CD4-positive, alpha-beta memory T cell (primary cell): ENCODE results near the gene JARID2. TPM values are rescaled to one million over a fixed set of nuclear protein-coding genes. Genes with fewer than 3 reads are reported as not detected.

Source experiments
- CTCF ChIA-PET: fragments of 350-600 bp; sonication (Branson Sonifier 250); formaldehyde crosslinking; loops from one replicate; lab custom pipeline; 2021; ENCODE audit warnings: inconsistent platforms; ENCODE audit not compliant: partially characterized antibody; lab: Charles Lee
- POLR2A ChIA-PET: fragments of 350-600 bp; sonication (Branson Sonifier 250); formaldehyde crosslinking; loops from one replicate; lab custom pipeline; 2021; ENCODE audit not compliant: partially characterized antibody; lab: Charles Lee
- DNase-seq, 5 donors: peaks; one replicate each; pipeline versions ENCODE4 v3.0.0 to v3.0.0-alpha.2; 2020 to 2022; ENCODE audit warnings: mixed read lengths in 1 of 5
- H3K27ac ChIP-seq: one replicate; pipeline ENCODE4 v1.7.0; 2013; ENCODE audit warnings: low read depth, low read length
- H3K27me3 ChIP-seq: 2 replicates; pipeline ENCODE4 v1.7.0; 2013; ENCODE audit warnings: mild to moderate bottlenecking, low read length, moderate library complexity; ENCODE audit not compliant: insufficient read depth
- H3K36me3 ChIP-seq: 2 replicates; pipeline ENCODE4 v1.7.0; 2013; ENCODE audit warnings: mild to moderate bottlenecking, low read length, moderate library complexity; ENCODE audit not compliant: insufficient read depth
- H3K4me1 ChIP-seq: 2 replicates; pipeline ENCODE4 v1.7.0; 2013; ENCODE audit warnings: mild to moderate bottlenecking, low read length, moderate library complexity; ENCODE audit not compliant: insufficient read depth
- H3K4me3 ChIP-seq, 2 donors: one replicate each; pipeline ENCODE4 v1.7.0; 2013; ENCODE audit warnings: low read length in 2 of 2, mild to moderate bottlenecking in 1 of 2
- H3K9me3 ChIP-seq, 2 donors: one replicate each; pipeline ENCODE4 v1.7.0; 2013; ENCODE audit warnings: low read length in 2 of 2, control low read depth in 1 of 2; ENCODE audit not compliant: control insufficient read depth in 1 of 2
- H3K27ac Mint-ChIP-seq, 7 donors: one replicate each; pipeline ENCODE4 v1.8.0; 2020 to 2021; ENCODE audit warnings: mixed read lengths in 7 of 7, mild to moderate bottlenecking in 6 of 7, inconsistent platforms in 3 of 7, moderate library complexity in 3 of 7
- H3K27me3 Mint-ChIP-seq, 2 donors: one replicate each; pipeline ENCODE4 v1.8.0; 2020 to 2021; ENCODE audit warnings: mixed read lengths in 2 of 2
- H3K36me3 Mint-ChIP-seq, 2 donors: one replicate each; pipeline ENCODE4 v1.8.0; 2020 to 2021; ENCODE audit warnings: mixed read lengths in 2 of 2, inconsistent platforms in 1 of 2, mild to moderate bottlenecking in 1 of 2
- H3K4me1 Mint-ChIP-seq, 4 donors: one replicate each; pipeline ENCODE4 v1.8.0; 2020 to 2021; ENCODE audit warnings: mixed read lengths in 4 of 4, mild to moderate bottlenecking in 1 of 4
- H3K4me3 Mint-ChIP-seq, 8 donors: one replicate each; pipeline ENCODE4 v1.8.0; 2020 to 2021; ENCODE audit warnings: mixed read lengths in 8 of 8, mild to moderate bottlenecking in 7 of 8, moderate library complexity in 6 of 8, inconsistent platforms in 3 of 8
- H3K9me3 Mint-ChIP-seq, 8 donors: one replicate each; pipeline ENCODE4 v1.8.0; 2020 to 2021; ENCODE audit warnings: mixed read lengths in 8 of 8, mild to moderate bottlenecking in 5 of 8, inconsistent platforms in 3 of 8, moderate library complexity in 1 of 8
- intact Hi-C: fragments of 100-400 bp; cut with micrococcal nuclease; formaldehyde crosslinking; loops from one replicate; pipeline ENCODE4 v1.15.1; 2023
- polyA plus RNA-seq, 2 donors: library from polyadenylated mRNA; unstranded; fragments of 300-500 nt; fragmentation: Illumina TruSeq; gene quantifications; one replicate each; pipeline ENCODE4 v1.2.3, GENCODE V29; 2021
- total RNA-seq, 2 experiments: library from RNA; stranded (reverse); gene quantifications; one replicate each; pipeline ENCODE4 v1.2.3, GENCODE V29; 2021

Gene JARID2
- total and polyA plus RNA-seq, 4 experiments from 2014 or later = 2.4 to 21.6 (median 16.0) TPM

- Histone ChIP-seq H3K27me3 (no peaks in the 10 kb centered on the region), H3K4me1 (no peaks in the 10 kb centered on the region), H3K36me3 (peaks cover 70% of the 10 kb centered on the region), H3K4me3 (no peak overlapping the region), H3K27ac (no peak overlapping the region), H3K9me3 (no peaks in the 10 kb centered on the region)
- H3K36me3 Mint-ChIP-seq = peaks cover 40 to 78% of the 10 kb centered on the region in 2 donors
- DNase-seq = no peak
- ChIA-PET CTCF (no interaction called here), POLR2A (no interaction called here)
- no peak overlapping the region for H3K4me3 Mint-ChIP-seq
- intact Hi-C loops = no loop called here
- H3K27ac Mint-ChIP-seq = peak overlapping the region in 2 of 7 donors; percentile 13 to 70
- no peaks in the 10 kb centered on the region for H3K27me3 Mint-ChIP-seq
- H3K9me3 Mint-ChIP-seq = peaks cover 0 to 4% (median 0%) of the 10 kb centered on the region in 8 donors
- peaks cover 0 to 4% (median 1%) of the 10 kb centered on the region in 4 donors for H3K4me1 Mint-ChIP-seq
These were observed 267.4 kb downstream of the JARID2 start for GRCh38 chr6:15513131-15513771.

DNA sequence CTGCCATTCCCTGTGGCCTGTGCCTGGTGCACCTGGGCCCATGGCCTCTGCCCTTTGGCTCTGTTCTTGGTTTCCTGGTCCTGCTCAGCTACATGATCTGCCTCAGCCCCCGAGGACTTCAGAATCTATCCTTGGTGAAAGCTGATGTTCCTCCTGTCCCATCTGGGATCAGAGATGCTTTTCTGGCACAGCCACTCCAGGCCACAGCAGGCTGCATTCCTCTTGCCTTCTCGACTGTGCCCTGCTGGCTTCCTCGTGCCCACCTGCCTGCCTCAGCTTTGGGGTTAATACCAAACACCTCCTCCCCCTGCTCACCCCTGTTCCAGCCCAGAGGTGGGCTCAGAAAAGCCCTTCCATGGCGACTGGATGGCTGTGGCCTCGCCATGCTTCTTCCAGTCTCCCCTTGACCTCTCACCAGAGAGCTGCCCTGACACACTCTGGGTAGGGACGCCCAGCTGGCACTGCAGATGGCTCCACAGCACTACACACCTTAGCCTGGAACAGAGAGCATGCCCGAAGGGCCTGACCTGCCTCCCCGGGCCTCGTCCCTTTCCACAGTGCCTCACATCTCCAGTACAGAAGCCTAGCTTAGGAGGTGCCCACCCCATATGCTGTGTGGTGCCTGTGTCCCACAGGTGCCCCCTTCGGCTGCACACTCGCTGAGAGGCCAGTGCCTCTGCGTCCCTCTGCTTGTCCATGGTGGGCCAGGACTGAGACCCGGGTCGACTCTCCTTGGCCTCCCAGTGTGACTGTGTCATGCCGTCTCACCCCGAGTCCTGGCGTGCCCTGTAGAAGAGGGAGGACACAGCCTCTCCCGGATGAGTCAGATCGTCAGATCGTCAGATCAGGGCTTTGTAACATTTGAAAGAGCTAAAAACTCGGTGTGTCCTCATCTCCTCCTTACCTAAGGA, 268.2 kb downstream of the JARID2 start:
- no peak for DNase-seq

GRCh38 chr6:15515226-15515625, 269.4 kb downstream of the JARID2 start:
- POLR2A ChIA-PET = no interaction called here
- H3K4me3 ChIP-seq = no peak overlapping the region
- CTCF ChIA-PET = no interaction called here
- Mint-ChIP-seq H3K36me3 (peaks cover 48 to 77% of the 10 kb centered on the region in 2 donors), H3K4me1 (peaks cover 0 to 4% (median 2%) of the 10 kb centered on the region in 4 donors), H3K27me3 (no peaks in the 10 kb centered on the region), H3K27ac (peak overlapping the region in 4 of 7 donors; percentile 17 to 89 (median 33)), H3K4me3 (no peak overlapping the region), H3K9me3 (peaks cover 0 to 4% (median 0%) of the 10 kb centered on the region in 8 donors)
- intact Hi-C loops = no loop called here
- H3K9me3 ChIP-seq = no peaks in the 10 kb centered on the region
- H3K36me3 ChIP-seq = peaks cover 50% of the 10 kb centered on the region
- no peaks in the 10 kb centered on the region for H3K27me3 ChIP-seq
- no peak for DNase-seq
- no peak overlapping the region for H3K27ac ChIP-seq
- H3K4me1 ChIP-seq = no peaks in the 10 kb centered on the region

More for the DNA sequence above, 268.2 kb downstream of the JARID2 start:
- H3K9me3 ChIP-seq = no peaks in the 10 kb centered on the region
- ChIA-PET CTCF (no interaction called here), POLR2A (no interaction called here)
- peaks cover 61% of the 10 kb centered on the region for H3K36me3 ChIP-seq
- H3K36me3 Mint-ChIP-seq = peaks cover 38 to 76% of the 10 kb centered on the region in 2 donors
- no peak overlapping the region for H3K27ac ChIP-seq
- H3K4me3 ChIP-seq = no peak overlapping the region
- H3K4me3 Mint-ChIP-seq = no peak overlapping the region
- H3K9me3 Mint-ChIP-seq = peaks cover 0 to 4% (median 0%) of the 10 kb centered on the region in 8 donors
- H3K27ac Mint-ChIP-seq = peak overlapping the region; percentile 18 to 48 (median 23)
- intact Hi-C loops = no loop called here
- H3K4me1 Mint-ChIP-seq = peaks cover 0 to 4% (median 2%) of the 10 kb centered on the region in 4 donors
- H3K27me3 Mint-ChIP-seq = no peaks in the 10 kb centered on the region
- no peaks in the 10 kb centered on the region for H3K27me3 ChIP-seq
- H3K4me1 ChIP-seq = no peaks in the 10 kb centered on the region

- Mint-ChIP-seq H3K27ac (peak overlapping the region in 5 of 7 donors; percentile 41 to 73 (median 59)), H3K4me3 (no peak overlapping the region), H3K27me3 (no peaks in the 10 kb centered on the region), H3K4me1 (peaks cover 0 to 4% (median 2%) of the 10 kb centered on the region in 4 donors), H3K36me3 (peaks cover 54 to 77% of the 10 kb centered on the region in 2 donors), H3K9me3 (peaks cover 0 to 4% (median 0%) of the 10 kb centered on the region in 8 donors)
- H3K4me3 ChIP-seq = no peak overlapping the region
- H3K9me3 ChIP-seq = no peaks in the 10 kb centered on the region
- ChIA-PET POLR2A (no interaction called here), CTCF (no interaction called here)
- H3K27ac ChIP-seq = no peak overlapping the region
- H3K4me1 ChIP-seq = no peaks in the 10 kb centered on the region
- H3K36me3 ChIP-seq = peaks cover 48% of the 10 kb centered on the region
- intact Hi-C loops = no loop called here
- H3K27me3 ChIP-seq = no peaks in the 10 kb centered on the region
- DNase-seq = no peak
These were observed 269.9 kb downstream of the JARID2 start for GRCh38 chr6:15515660-15516375.

- Histone ChIP-seq H3K4me3 (no peak overlapping the region), H3K9me3 (no peaks in the 10 kb centered on the region), H3K4me1 (no peaks in the 10 kb centered on the region), H3K27ac (no peak overlapping the region), H3K27me3 (no peaks in the 10 kb centered on the region), H3K36me3 (peaks cover 42% of the 10 kb centered on the region)
- no peak for DNase-seq
- no peak overlapping the region for H3K4me3 Mint-ChIP-seq
- ChIA-PET CTCF (no interaction called here), POLR2A (no interaction called here)
- intact Hi-C loops = no loop called here
- H3K27me3 Mint-ChIP-seq = no peaks in the 10 kb centered on the region
- peaks cover 0 to 4% (median 2%) of the 10 kb centered on the region in 4 donors for H3K4me1 Mint-ChIP-seq
- H3K36me3 Mint-ChIP-seq = peaks cover 60 to 78% of the 10 kb centered on the region in 2 donors
- H3K27ac Mint-ChIP-seq = peak overlapping the region in 2 of 7 donors; percentile 41 to 73
- peaks cover 0 to 4% (median 0%) of the 10 kb centered on the region in 8 donors for H3K9me3 Mint-ChIP-seq
These were observed 270.5 kb downstream of the JARID2 start for GRCh38 chr6:15516378-15516777.

- Mint-ChIP-seq H3K9me3 (peaks cover 0 to 4% (median 0%) of the 10 kb centered on the region in 8 donors), H3K36me3 (peaks cover 65 to 79% of the 10 kb centered on the region in 2 donors)
- no peak overlapping the region for H3K4me3 ChIP-seq
These were observed 271.2 kb downstream of the JARID2 start for GRCh38 chr6:15516923-15517560.

More at GRCh38 chr6:15516923-15517560, 271.2 kb downstream of the JARID2 start:
- no peaks in the 10 kb centered on the region for H3K4me1 ChIP-seq
- no peaks in the 10 kb centered on the region for H3K27me3 ChIP-seq
- ChIA-PET CTCF (no interaction called here), POLR2A (no interaction called here)
- Mint-ChIP-seq H3K4me1 (peaks cover 0 to 4% (median 2%) of the 10 kb centered on the region in 4 donors), H3K4me3 (no peak overlapping the region), H3K27me3 (no peaks in the 10 kb centered on the region), H3K27ac (no peak overlapping the region)
- H3K36me3 ChIP-seq = peaks cover 38% of the 10 kb centered on the region
- H3K9me3 ChIP-seq = no peaks in the 10 kb centered on the region
- intact Hi-C loops = no loop called here
- H3K27ac ChIP-seq = no peak overlapping the region
- DNase-seq = no peak
